ENCODE results near the gene CKAP5.

Gene CKAP5

GRCh38 chr11:46845740-46846509 lies at the start of gene CKAP5:
CKAP5 (minus strand) TSS chr11:46846280; CDS start chr11:46821231, 25,049 bp downstream.
- H3K27ac ChIP-seq, result peak within 1 kb of the TSS; percentile 89
- TF ChIP-seq CTCF (conservative IDR thresholded peaks at IDR 0.05) (no peak), ZFX (IDR thresholded peaks at IDR 0.05) (peak; percentile 99)

GRCh38 chr11:46895821-46896220 lies 49.7 kb upstream of the CKAP5 start:
- no peak overlapping the region for H3K27ac ChIP-seq
- TF ChIP-seq ZFX (IDR thresholded peaks at IDR 0.05), result no peak
- TF ChIP-seq CTCF (conservative IDR thresholded peaks at IDR 0.05), result no peak

GRCh38 chr11:46894961-46895360 lies 48.9 kb upstream of the CKAP5 start:
- TF ChIP-seq CTCF (conservative IDR thresholded peaks at IDR 0.05), result no peak
- TF ChIP-seq ZFX (IDR thresholded peaks at IDR 0.05), result no peak
- no peak overlapping the region for H3K27ac ChIP-seq

- TF ChIP-seq ZFX (IDR thresholded peaks at IDR 0.05) (no peak), CTCF (conservative IDR thresholded peaks at IDR 0.05) (no peak)
- H3K27ac ChIP-seq, result no peak overlapping the region
Measured at GRCh38 chr11:46894506-46894905, 48.4 kb upstream of the CKAP5 start.

- no peak overlapping the region for H3K27ac ChIP-seq
- TF ChIP-seq CTCF (conservative IDR thresholded peaks at IDR 0.05) (no peak), ZFX (IDR thresholded peaks at IDR 0.05) (no peak)
Measured at GRCh38 chr11:46892838-46893237, 46.8 kb upstream of the CKAP5 start.

- no peak overlapping the region for H3K27ac ChIP-seq
- no peak for TF ChIP-seq CTCF (conservative IDR thresholded peaks at IDR 0.05)
- TF ChIP-seq ZFX (IDR thresholded peaks at IDR 0.05), result no peak
Measured at GRCh38 chr11:46892109-46892508, 46.0 kb upstream of the CKAP5 start.

GRCh38 chr11:46890665-46891064 lies 44.6 kb upstream of the CKAP5 start:
- H3K27ac ChIP-seq, result no peak overlapping the region
- TF ChIP-seq CTCF (conservative IDR thresholded peaks at IDR 0.05) (no peak), ZFX (IDR thresholded peaks at IDR 0.05) (no peak)
